ENCODE results near the gene RNPS1. TPM values are rescaled to one million over a fixed set of nuclear protein-coding genes. Genes with fewer than 3 reads are reported as not detected.
"Not testable (repeated sequence)": the region's sequence is repeated elsewhere in the genome, so short reads cannot be mapped to it uniquely, and the experiment has no call there.

Gene RNPS1
- total and polyA plus RNA-seq, 4 donors, result 92.0 to 144 (median 112) TPM

DNA sequence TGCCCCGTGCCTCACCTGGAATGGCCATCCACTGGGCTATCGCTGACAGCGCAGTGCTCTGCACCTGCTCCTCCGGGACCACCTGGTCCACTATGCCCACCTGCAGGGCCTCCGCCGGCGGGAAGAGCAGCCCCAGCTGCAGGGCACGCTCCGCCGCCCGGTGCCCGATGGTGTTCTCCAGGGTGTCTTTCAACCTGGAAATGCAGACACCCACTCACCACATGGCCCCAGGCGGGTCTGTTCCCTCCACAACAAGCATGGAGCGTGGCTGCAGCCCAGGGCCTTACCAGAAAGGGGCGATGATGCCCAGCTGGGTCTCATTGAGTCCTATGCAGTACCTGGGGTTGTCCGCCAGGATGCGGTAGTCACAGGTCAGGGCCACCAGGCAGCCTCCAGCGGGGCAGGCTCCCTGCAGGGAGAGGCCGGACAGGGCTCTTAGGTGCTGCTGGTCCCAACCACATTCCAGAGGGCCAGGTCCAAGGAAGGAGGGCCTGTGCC is 24.8 kb downstream of the RNPS1 start:
- Histone ChIP-seq H3K4me3 (no peak overlapping the region), H3K9me3 (ENCODE audit: control insufficient read depth in 4 of 4, insufficient read depth in 3 of 4, low read length in 3 of 4) (no peaks in the 10 kb centered on the region), H3K27ac (ENCODE audit: low read depth in 1 of 2, low read length in 1 of 2) (no peak overlapping the region), H3K4me1 (ENCODE audit: control insufficient read depth in 5 of 5, insufficient read depth in 5 of 5, low read length in 5 of 5) (peaks cover 0 to 2% (median 0%) of the 10 kb centered on the region in 5 donors), H3K36me3 (ENCODE audit: control insufficient read depth in 4 of 4, insufficient read depth in 4 of 4, low read length in 4 of 4) (peaks cover 6 to 44% (median 22%) of the 10 kb centered on the region in 4 donors), H3K9ac (ENCODE audit: insufficient read depth in 1 of 2, low read length in 2 of 2) (no peak overlapping the region), H3K27me3 (ENCODE audit: control insufficient read depth in 3 of 3, insufficient read depth in 3 of 3, low read length in 2 of 3) (no peaks in the 10 kb centered on the region)
- TF ChIP-seq CTCF (IDR thresholded peaks at IDR 0.05; ENCODE audit: control extremely low read depth, extremely low read depth), result no peak
- 97 to 98% methylated on average over 19 of the region's 19 CpGs for WGBS, 2 donors
- DNase-seq, result no peak
- no peak for ATAC-seq (ENCODE audit: insufficient read depth, low FRiP score)

- no peak for TF ChIP-seq CTCF (IDR thresholded peaks at IDR 0.05; ENCODE audit: control extremely low read depth, extremely low read depth)
- Histone ChIP-seq H3K4me3 (no peak overlapping the region), H3K9me3 (ENCODE audit: control insufficient read depth in 4 of 4, insufficient read depth in 3 of 4, low read length in 3 of 4) (no peaks in the 10 kb centered on the region), H3K36me3 (ENCODE audit: control insufficient read depth in 4 of 4, insufficient read depth in 4 of 4, low read length in 4 of 4) (peaks cover 6 to 44% (median 22%) of the 10 kb centered on the region in 4 donors), H3K4me1 (ENCODE audit: control insufficient read depth in 5 of 5, insufficient read depth in 5 of 5, low read length in 5 of 5) (peaks cover 0 to 2% (median 0%) of the 10 kb centered on the region in 5 donors), H3K9ac (ENCODE audit: insufficient read depth in 1 of 2, low read length in 2 of 2) (no peak overlapping the region), H3K27me3 (ENCODE audit: control insufficient read depth in 3 of 3, insufficient read depth in 3 of 3, low read length in 2 of 3) (peaks cover 0 to 4% (median 0%) of the 10 kb centered on the region in 3 donors), H3K27ac (ENCODE audit: low read depth in 1 of 2, low read length in 1 of 2) (no peak overlapping the region)
- ATAC-seq (ENCODE audit: insufficient read depth, low FRiP score) (no peak), DNase-seq (no peak)
- WGBS, 2 donors, result 74 to 86% methylated on average over 9 to 11 of the region's 11 CpGs
These were observed 25.3 kb downstream of the RNPS1 start for GRCh38 chr16:2242598-2242997.

DNA sequence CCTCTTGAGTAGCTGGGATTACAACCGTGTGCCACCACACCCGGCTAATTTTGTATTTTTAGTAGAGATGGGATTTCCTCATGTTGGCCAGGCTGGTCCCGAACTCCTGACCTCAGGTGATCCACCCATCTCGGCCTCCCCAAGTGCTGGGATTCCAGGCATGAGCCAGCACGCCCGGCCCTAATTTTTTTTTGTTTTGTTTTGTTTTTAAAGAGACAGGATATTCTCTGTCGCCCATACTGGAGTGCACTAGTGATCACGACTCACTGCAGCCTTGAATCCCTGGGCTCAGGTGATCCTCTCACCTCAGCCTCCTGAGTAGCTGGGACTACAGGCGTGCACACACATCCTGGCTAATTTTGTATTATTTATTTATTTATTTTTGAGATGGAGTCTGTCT is 27.6 kb downstream of the RNPS1 start:
- Histone ChIP-seq H3K4me1 (ENCODE audit: control insufficient read depth in 5 of 5, insufficient read depth in 5 of 5, low read length in 5 of 5) (peaks cover 0 to 14% (median 7%) of the 10 kb centered on the region in 5 donors), H3K36me3 (ENCODE audit: control insufficient read depth in 4 of 4, insufficient read depth in 4 of 4, low read length in 4 of 4) (peaks cover 2 to 39% (median 18%) of the 10 kb centered on the region in 4 donors), H3K27me3 (ENCODE audit: control insufficient read depth in 3 of 3, insufficient read depth in 3 of 3, low read length in 2 of 3) (peaks cover 0 to 23% (median 4%) of the 10 kb centered on the region in 3 donors)
- not testable (repeated sequence) for DNase-seq; H3K9ac ChIP-seq (ENCODE audit: insufficient read depth in 1 of 2, low read length in 2 of 2); H3K4me3 ChIP-seq; ATAC-seq (ENCODE audit: insufficient read depth, low FRiP score); H3K9me3 ChIP-seq (ENCODE audit: control insufficient read depth in 4 of 4, insufficient read depth in 3 of 4, low read length in 3 of 4); H3K27ac ChIP-seq (ENCODE audit: low read depth in 1 of 2, low read length in 1 of 2)
- 86 to 91% methylated on average over 9 of the region's 9 CpGs for WGBS, 2 donors

- 79 to 85% methylated on average over 15 of the region's 15 CpGs for WGBS, 2 donors
- no peak for TF ChIP-seq CTCF (IDR thresholded peaks at IDR 0.05; ENCODE audit: control extremely low read depth, extremely low read depth)
- H3K4me1 ChIP-seq (ENCODE audit: control insufficient read depth in 5 of 5, insufficient read depth in 5 of 5, low read length in 5 of 5), result peaks cover 0 to 14% (median 7%) of the 10 kb centered on the region in 5 donors
- no peak overlapping the region for H3K4me3 ChIP-seq
- H3K9ac ChIP-seq (ENCODE audit: insufficient read depth in 1 of 2, low read length in 2 of 2), result no peak overlapping the region
- DNase-seq (no peak), ATAC-seq (ENCODE audit: insufficient read depth, low FRiP score) (no peak)
- H3K9me3 ChIP-seq (ENCODE audit: control insufficient read depth in 4 of 4, insufficient read depth in 3 of 4, low read length in 3 of 4), result peaks cover 0 to 14% (median 0%) of the 10 kb centered on the region in 4 donors
- peaks cover 0 to 27% (median 4%) of the 10 kb centered on the region in 3 donors for H3K27me3 ChIP-seq (ENCODE audit: control insufficient read depth in 3 of 3, insufficient read depth in 3 of 3, low read length in 2 of 3)
- no peak overlapping the region for H3K27ac ChIP-seq (ENCODE audit: low read depth in 1 of 2, low read length in 1 of 2)
- H3K36me3 ChIP-seq (ENCODE audit: control insufficient read depth in 4 of 4, insufficient read depth in 4 of 4, low read length in 4 of 4), result peaks cover 2 to 39% (median 18%) of the 10 kb centered on the region in 4 donors
These were observed 28.9 kb downstream of the RNPS1 start for GRCh38 chr16:2238838-2239675.

Data from lung (tissue), 12 donors.